Activated naive CD4-positive, alpha-beta T cell treated with anti-CD3 and anti-CD28 coated beads, Interleukin-2, amount 10 ng/mL, durations not matched to agents 7 days and 5 days (primary cell): ENCODE results near the gene HAVCR2.
"Not testable (repeated sequence)": the region's sequence is repeated elsewhere in the genome, so short reads cannot be mapped to it uniquely, and the experiment has no call there.

Source experiments
- CTCF ChIA-PET: fragments of 350-600 bp; sonication (Branson Sonifier 250); formaldehyde crosslinking; loops from one replicate; lab custom pipeline; 2021; ENCODE audit warnings: antibody characterized with exemption; lab: Charles Lee
- DNase-seq: peaks from one replicate; pipeline ENCODE4 v3.0.0-alpha.2; 2020
- H3K27ac Mint-ChIP-seq: one replicate; pipeline ENCODE4 v1.8.0; 2021; ENCODE audit warnings: mild to moderate bottlenecking, moderate library complexity, mixed read lengths
- H3K27me3 Mint-ChIP-seq: one replicate; pipeline ENCODE4 v1.8.0; 2021; ENCODE audit warnings: mild to moderate bottlenecking, mixed read lengths
- H3K36me3 Mint-ChIP-seq: one replicate; pipeline ENCODE4 v1.8.0; 2021; ENCODE audit warnings: mixed read lengths
- H3K4me1 Mint-ChIP-seq: one replicate; pipeline ENCODE4 v1.8.0; 2021; ENCODE audit warnings: mixed read lengths
- H3K4me3 Mint-ChIP-seq: one replicate; pipeline ENCODE4 v1.8.0; 2021; ENCODE audit warnings: mild to moderate bottlenecking, moderate library complexity, mixed read lengths
- H3K9me3 Mint-ChIP-seq: one replicate; pipeline ENCODE4 v1.8.0; 2021; ENCODE audit warnings: mixed read lengths

Gene HAVCR2

DNA sequence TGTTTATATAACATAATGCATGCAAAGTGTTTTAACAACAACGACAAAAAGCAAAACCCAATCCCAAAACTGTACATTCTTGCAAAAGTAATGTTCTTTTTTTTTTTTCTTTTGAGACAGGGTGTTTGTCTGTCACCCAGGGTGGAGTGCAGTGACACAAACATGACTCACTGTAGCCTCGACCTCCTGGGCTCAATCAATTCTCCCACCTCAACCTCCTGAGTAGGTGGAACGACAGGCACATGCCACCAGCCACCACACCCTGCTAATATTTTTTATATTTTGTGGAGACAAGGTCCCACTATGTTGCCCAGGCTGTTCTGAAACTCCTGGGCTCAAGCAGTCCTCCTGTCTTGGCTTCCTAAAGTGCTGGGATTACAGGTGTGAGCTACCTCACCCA lies 36.3 kb downstream of the HAVCR2 start:
- Mint-ChIP-seq H3K4me1 (peaks cover 56% of the 10 kb centered on the region), H3K36me3 (peaks cover 19% of the 10 kb centered on the region), H3K27me3 (peaks cover 4% of the 10 kb centered on the region), H3K4me3 (no peak overlapping the region), H3K27ac (peak overlapping the region; percentile 68), H3K9me3 (peaks cover 6% of the 10 kb centered on the region)
- CTCF ChIA-PET = no interaction called here
- peak; percentile 25 for DNase-seq

DNA sequence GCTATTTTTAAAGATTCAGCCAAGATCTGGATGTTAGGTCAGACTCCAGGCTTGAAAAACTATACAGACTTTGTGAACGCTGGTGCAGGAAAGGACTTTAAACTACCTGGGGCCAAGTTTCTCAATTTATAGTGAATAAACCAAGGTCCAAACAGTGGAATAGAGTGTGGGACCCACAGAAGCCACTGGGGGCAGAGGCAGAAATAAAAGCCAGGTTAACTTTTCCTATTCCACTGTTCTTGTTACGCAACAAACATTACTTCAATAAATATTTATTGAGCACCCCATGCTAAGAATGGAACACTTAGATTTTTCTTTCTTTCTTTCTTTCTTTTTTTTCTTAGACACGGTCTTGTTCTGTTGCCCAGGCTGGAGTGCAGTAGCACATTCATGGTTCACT lies 38.9 kb downstream of the HAVCR2 start:
- Mint-ChIP-seq H3K27me3 (peaks cover 4% of the 10 kb centered on the region), H3K36me3 (peaks cover 11% of the 10 kb centered on the region), H3K4me3 (no peak overlapping the region), H3K4me1 (peaks cover 45% of the 10 kb centered on the region), H3K9me3 (peaks cover 4% of the 10 kb centered on the region), H3K27ac (no peak overlapping the region)
- CTCF ChIA-PET = no interaction called here
- no peak for DNase-seq

DNA sequence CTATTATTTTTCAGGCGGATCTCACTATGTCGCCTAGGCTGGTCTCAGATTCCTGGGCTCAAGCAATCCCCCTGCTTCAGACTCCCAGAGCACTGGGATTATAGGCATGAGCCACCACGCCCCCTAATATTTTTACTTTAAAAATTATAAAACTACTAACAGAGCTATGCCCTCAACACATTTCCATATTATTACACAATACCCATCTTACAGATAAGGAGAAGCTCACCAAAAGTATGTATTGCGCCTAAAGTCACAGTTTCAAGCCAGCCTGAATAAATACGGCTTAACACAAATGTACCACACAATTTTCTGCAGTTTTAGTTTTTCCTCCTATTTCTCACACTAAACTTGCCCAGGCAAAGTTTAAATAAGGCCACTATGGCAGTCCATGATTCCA lies 40.1 kb downstream of the HAVCR2 start:
- Mint-ChIP-seq H3K9me3 (peaks cover 2% of the 10 kb centered on the region), H3K4me1 (peaks cover 36% of the 10 kb centered on the region), H3K36me3 (peaks cover 8% of the 10 kb centered on the region), H3K4me3 (no peak overlapping the region), H3K27me3 (peaks cover 4% of the 10 kb centered on the region), H3K27ac (no peak overlapping the region)
- CTCF ChIA-PET = no interaction called here
- no peak for DNase-seq

DNA sequence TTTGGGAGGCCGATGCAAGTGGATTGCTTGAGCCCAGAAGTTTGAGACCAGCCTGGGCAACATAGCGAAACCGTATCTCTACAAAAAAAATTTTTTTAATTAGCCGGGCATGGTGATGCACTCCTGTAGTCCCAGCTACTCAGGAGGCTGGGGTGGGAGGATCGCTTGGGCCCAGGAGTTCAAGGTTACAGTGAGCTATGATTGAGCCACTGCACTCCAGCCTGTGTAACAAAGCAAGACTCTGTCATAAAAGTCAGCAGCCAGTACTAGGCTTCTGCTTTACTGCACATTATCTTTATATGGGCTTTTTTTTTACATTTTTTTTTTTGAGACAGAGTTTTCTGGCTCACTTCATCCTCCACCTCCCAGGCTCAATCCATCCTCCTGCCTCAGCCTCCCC lies 40.5 kb downstream of the HAVCR2 start:
- Mint-ChIP-seq H3K4me3 (no peak overlapping the region), H3K36me3 (peaks cover 8% of the 10 kb centered on the region), H3K4me1 (peaks cover 32% of the 10 kb centered on the region), H3K27me3 (peaks cover 4% of the 10 kb centered on the region), H3K27ac (no peak overlapping the region), H3K9me3 (peaks cover 2% of the 10 kb centered on the region)
- CTCF ChIA-PET = interaction anchor here (0.7 kb wide), 1 partner anchor 124 kb away, joined by 3 read pairs; no protein-coding TSS in a partner anchor
- no peak for DNase-seq

GRCh38 chr5:157067005-157067404 lies 41.8 kb downstream of the HAVCR2 start:
- H3K4me1 Mint-ChIP-seq = peaks cover 21% of the 10 kb centered on the region
- DNase-seq = no peak
- H3K36me3 Mint-ChIP-seq = peaks cover 4% of the 10 kb centered on the region
- H3K4me3 Mint-ChIP-seq = no peak overlapping the region
- peaks cover 4% of the 10 kb centered on the region for H3K27me3 Mint-ChIP-seq
- peaks cover 2% of the 10 kb centered on the region for H3K9me3 Mint-ChIP-seq
- no peak overlapping the region for H3K27ac Mint-ChIP-seq
- CTCF ChIA-PET = interaction anchor here (0.6 to 0.8 kb wide), 2 partner anchors 42 to 651 kb away, joined by 3 read pairs; no protein-coding TSS in a partner anchor

DNA sequence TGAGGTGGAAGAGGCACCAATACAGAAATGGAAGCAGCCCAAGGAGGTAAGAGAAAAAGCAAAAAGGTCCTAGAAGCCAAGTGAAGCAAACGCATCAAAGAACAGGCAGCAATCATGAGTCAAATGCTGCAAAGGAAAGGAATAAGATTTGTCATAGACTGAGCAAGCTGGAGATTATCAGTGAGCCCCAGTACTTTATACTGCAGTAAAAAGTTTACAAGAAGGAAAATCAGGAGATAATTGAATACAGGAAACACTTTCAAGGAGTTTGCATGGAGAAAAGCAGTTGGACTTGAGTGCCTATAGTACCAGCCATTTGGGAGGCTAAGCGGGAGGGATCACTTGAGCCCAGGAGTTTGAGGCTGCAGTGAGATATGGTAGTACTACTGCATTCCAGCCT lies 42.8 kb downstream of the HAVCR2 start:
- H3K27me3 Mint-ChIP-seq = peaks cover 7% of the 10 kb centered on the region
- peaks cover 4% of the 10 kb centered on the region for H3K36me3 Mint-ChIP-seq
- CTCF ChIA-PET = no interaction called here
- peaks cover 14% of the 10 kb centered on the region for H3K4me1 Mint-ChIP-seq
- peaks cover 2% of the 10 kb centered on the region for H3K9me3 Mint-ChIP-seq
- H3K4me3 Mint-ChIP-seq = no peak overlapping the region
- peak overlapping the region; percentile 58 for H3K27ac Mint-ChIP-seq
- no peak for DNase-seq

GRCh38 chr5:157063776-157064430 lies 44.9 kb downstream of the HAVCR2 start:
- DNase-seq = no peak
- Mint-ChIP-seq H3K4me3 (no peak overlapping the region), H3K4me1 (peaks cover 11% of the 10 kb centered on the region), H3K9me3 (peaks cover 2% of the 10 kb centered on the region), H3K27ac (no peak overlapping the region), H3K27me3 (peaks cover 3% of the 10 kb centered on the region), H3K36me3 (peaks cover 2% of the 10 kb centered on the region)
- CTCF ChIA-PET = interaction anchor here (0.6 kb wide), 1 partner anchor 29 kb away, joined by 3 read pairs; no protein-coding TSS in a partner anchor

- Mint-ChIP-seq H3K27ac (no peak overlapping the region), H3K4me1 (peaks cover 5% of the 10 kb centered on the region), H3K4me3 (no peak overlapping the region), H3K36me3 (peaks cover 2% of the 10 kb centered on the region), H3K27me3 (peaks cover 3% of the 10 kb centered on the region), H3K9me3 (peaks cover 1% of the 10 kb centered on the region)
- no peak for DNase-seq
- CTCF ChIA-PET = no interaction called here
Observed at GRCh38 chr5:157059891-157060290, 49.0 kb downstream of the HAVCR2 start.

DNA sequence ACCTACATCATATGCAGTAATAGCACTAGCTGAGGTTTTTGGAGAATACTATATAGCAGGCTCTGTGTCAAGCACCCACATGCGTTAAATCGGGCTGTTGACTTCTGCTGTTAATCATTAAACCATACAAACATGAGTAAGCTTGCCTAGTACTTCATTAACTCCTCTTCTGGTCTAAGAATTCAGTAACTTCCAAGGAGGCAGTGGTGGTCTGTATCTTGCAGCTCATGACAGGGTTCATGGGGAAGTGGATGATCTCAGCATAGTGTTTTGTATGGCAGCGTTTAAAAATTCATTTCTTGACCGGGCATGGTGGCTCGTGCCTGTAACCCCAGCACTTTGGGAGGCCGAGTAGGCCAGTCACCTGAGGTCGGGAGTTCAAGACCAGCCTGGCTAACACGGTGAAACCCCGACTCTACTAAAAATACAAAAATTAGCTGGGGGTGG lies 49.7 kb downstream of the HAVCR2 start, which contains the start of gene HAVCR1:
Gene HAVCR1 (minus strand): TSS at position 24 of the 447 bp plus-strand sequence. CDS start 1,173 bp downstream, outside the sequence.
- Mint-ChIP-seq H3K4me1 (peaks cover 5% of the 10 kb centered on the region), H3K36me3 (no peaks in the 10 kb centered on the region), H3K4me3 (no peak within 1 kb of the TSS), H3K27me3 (peaks cover 3% of the 10 kb centered on the region), H3K27ac (no peak within 1 kb of the TSS), H3K9me3 (no peaks in the 10 kb centered on the region)
- no peak for DNase-seq
- CTCF ChIA-PET = no interaction called here

DNA sequence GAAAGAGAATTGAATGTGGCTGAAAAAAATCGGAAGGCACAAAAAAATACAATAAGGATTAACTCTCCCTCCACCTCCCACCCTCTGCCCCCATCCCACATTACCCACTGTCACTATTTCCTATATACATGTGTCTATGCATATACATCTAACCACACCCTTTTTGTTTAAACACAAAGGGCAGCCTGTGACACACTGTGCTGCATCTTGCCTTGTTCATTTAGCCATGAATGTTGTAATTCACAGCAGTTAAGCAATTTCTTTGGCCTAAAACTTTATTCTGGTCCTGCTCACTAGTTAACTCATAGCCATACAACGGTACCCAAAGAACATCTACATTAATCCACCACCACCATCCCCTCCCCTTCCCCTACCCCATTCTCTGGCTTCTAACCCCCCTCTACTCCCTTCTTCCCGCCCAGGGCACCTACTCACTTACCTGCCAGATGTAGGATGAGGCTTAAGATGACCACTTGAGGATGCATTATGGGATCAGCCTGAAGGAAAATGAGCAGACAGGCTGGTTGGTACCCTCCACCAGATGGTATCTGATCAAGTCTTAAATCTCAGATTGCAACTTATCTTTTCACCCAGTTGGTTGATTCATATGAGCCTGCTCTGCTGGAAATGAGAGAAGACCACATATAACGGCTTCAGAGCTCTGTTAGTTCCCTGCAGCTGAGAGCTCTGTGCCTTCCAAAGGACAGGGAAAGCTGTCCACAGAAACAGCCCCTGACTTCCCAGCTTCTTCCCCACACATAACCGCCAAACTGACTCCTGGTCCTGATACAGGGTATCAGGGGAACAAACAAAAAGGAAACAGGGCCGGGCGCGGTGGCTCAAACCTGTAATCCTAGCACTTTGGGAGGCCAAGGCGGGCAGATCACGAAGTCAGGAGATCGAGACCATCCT lies 51.1 kb downstream of the HAVCR2 start:
- H3K27me3 Mint-ChIP-seq = peaks cover 3% of the 10 kb centered on the region
- peaks cover 5% of the 10 kb centered on the region for H3K4me1 Mint-ChIP-seq
- no peak for DNase-seq
- CTCF ChIA-PET = interaction anchor here (0.9 kb wide), 1 partner anchor 33 kb away, joined by 3 read pairs; no protein-coding TSS in a partner anchor
- H3K36me3 Mint-ChIP-seq = no peaks in the 10 kb centered on the region
- no peak overlapping the region for H3K4me3 Mint-ChIP-seq
- H3K27ac Mint-ChIP-seq = no peak overlapping the region
- no peaks in the 10 kb centered on the region for H3K9me3 Mint-ChIP-seq

- DNase-seq, CTCF ChIA-PET, H3K36me3 Mint-ChIP-seq, H3K9me3 Mint-ChIP-seq, H3K27me3 Mint-ChIP-seq, H3K27ac Mint-ChIP-seq, H3K4me3 Mint-ChIP-seq, H3K4me1 Mint-ChIP-seq: not testable (repeated sequence)
Observed at GRCh38 chr5:157056848-157057247, 52.0 kb downstream of the HAVCR2 start.

DNA sequence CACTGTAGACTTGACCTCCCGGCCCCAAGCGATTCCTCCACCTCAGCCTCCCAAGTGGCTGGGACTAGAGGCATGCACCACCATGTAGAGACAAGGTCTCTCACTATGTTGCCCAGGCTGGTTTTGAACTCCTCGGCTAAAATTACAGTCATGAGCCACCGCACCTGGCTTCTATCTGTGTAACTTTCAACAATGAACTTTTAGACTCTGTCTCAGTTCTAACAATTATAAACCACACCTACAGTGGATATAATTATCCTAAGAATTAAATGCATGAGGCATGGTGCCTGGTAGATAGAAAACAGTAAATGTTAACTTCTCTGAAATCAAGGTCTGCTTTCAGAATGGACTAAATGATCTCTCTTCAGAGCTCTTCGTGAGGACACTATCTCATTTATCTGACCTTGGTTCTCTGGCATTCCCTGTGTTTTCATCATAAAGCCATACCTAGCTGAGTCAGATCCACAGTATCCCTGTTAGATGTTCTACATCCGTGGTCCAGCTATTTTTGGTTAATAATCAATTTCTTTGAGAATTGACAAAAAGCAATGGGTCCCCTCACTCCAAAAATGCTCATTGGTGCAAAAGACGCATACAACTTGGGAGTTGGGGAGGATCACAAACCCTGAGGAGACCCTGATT lies 57.1 kb downstream of the HAVCR2 start:
- Mint-ChIP-seq H3K4me3 (no peak overlapping the region), H3K36me3 (peaks cover 38% of the 10 kb centered on the region), H3K27ac (peak overlapping the region; percentile 52), H3K9me3 (peaks cover 8% of the 10 kb centered on the region), H3K4me1 (peaks cover 42% of the 10 kb centered on the region), H3K27me3 (no peaks in the 10 kb centered on the region)
- CTCF ChIA-PET = no interaction called here
- no peak for DNase-seq

- peaks cover 8% of the 10 kb centered on the region for H3K9me3 Mint-ChIP-seq
- peak; percentile 49 for DNase-seq
- H3K27me3 Mint-ChIP-seq = no peaks in the 10 kb centered on the region
- peak overlapping the region; percentile 88 for H3K27ac Mint-ChIP-seq
- H3K36me3 Mint-ChIP-seq = peaks cover 45% of the 10 kb centered on the region
- CTCF ChIA-PET = interaction anchor here (0.6 to 2.3 kb wide), 3 partner anchors 11 to 24 kb away, joined by 3 to 8 read pairs (median 3); no protein-coding TSS in a partner anchor
- H3K4me1 Mint-ChIP-seq = peaks cover 48% of the 10 kb centered on the region
- peak overlapping the region; percentile 69 for H3K4me3 Mint-ChIP-seq
Observed at GRCh38 chr5:157050050-157050449, 58.8 kb downstream of the HAVCR2 start.

GRCh38 chr5:157049605-157050004 lies 59.2 kb downstream of the HAVCR2 start:
- DNase-seq = no peak
- Mint-ChIP-seq H3K36me3 (peaks cover 48% of the 10 kb centered on the region), H3K9me3 (peaks cover 8% of the 10 kb centered on the region), H3K27ac (peak overlapping the region; percentile 88), H3K27me3 (no peaks in the 10 kb centered on the region), H3K4me3 (peak overlapping the region; percentile 69), H3K4me1 (peaks cover 50% of the 10 kb centered on the region)
- CTCF ChIA-PET = interaction anchor here (0.6 to 2.3 kb wide), 4 partner anchors 11 to 115 kb away, joined by 3 to 8 read pairs (median 3); no protein-coding TSS in a partner anchor
